Common myeloid progenitor, CD34-positive (primary cell): ENCODE results near the gene WDR72.

ENCODE experiments used
- CTCF ChIA-PET: fragments of 350-600 bp; sonication (Branson Sonifier 250); formaldehyde crosslinking; loops from one replicate; lab custom pipeline; 2021; ENCODE audit warnings: antibody characterized with exemption; lab: Charles Lee
- POLR2A ChIA-PET: fragments of 350-600 bp; sonication (Branson Sonifier 250); formaldehyde crosslinking; loops from one replicate; lab custom pipeline; 2021; ENCODE audit warnings: antibody characterized with exemption; lab: Charles Lee
- DNase-seq, 3 donors: peaks; one replicate each; pipeline versions ENCODE4 v3.0.0 to v3.0.0-alpha.2; 2013
- H3K27ac ChIP-seq, 2 experiments: 1 replicate in 1 of 2; 2 replicates in 1 of 2; pipeline ENCODE4 v1.7.0; 2013; ENCODE audit warnings: inconsistent platforms in 2 of 2, low read length in 2 of 2, mild to moderate bottlenecking in 2 of 2, low read depth in 1 of 2, moderate library complexity in 1 of 2; ENCODE audit not compliant: severe bottlenecking in 2 of 2, insufficient read depth in 1 of 2, poor library complexity in 1 of 2
- H3K27me3 ChIP-seq, 5 experiments: replicated peaks in 2 of 5; 1 replicate in 3 of 5; 2 replicates in 2 of 5; pipeline versions ENCODE4 v1.6.1 to v1.7.0; 2013; ENCODE audit warnings: low read length in 4 of 5, mild to moderate bottlenecking in 2 of 5, moderate library complexity in 2 of 5, inconsistent platforms in 1 of 5; ENCODE audit not compliant: insufficient read depth in 5 of 5, control insufficient read depth in 4 of 5
- H3K36me3 ChIP-seq, 4 experiments: 1 replicate in 2 of 4; 2 replicates in 2 of 4; pipeline versions ENCODE4 v1.6.1 to v1.7.0; 2013; ENCODE audit warnings: low read length in 3 of 4, control low read depth in 1 of 4, mild to moderate bottlenecking in 1 of 4; ENCODE audit not compliant: control insufficient read depth in 4 of 4, insufficient read depth in 4 of 4
- H3K4me1 ChIP-seq, 4 experiments: 1 replicate in 3 of 4; 2 replicates in 1 of 4; pipeline versions ENCODE4 v1.6.1 to v1.7.1; 2013; ENCODE audit warnings: low read length in 3 of 4, mild to moderate bottlenecking in 3 of 4, control low read depth in 1 of 4, inconsistent platforms in 1 of 4, moderate library complexity in 1 of 4; ENCODE audit not compliant: control insufficient read depth in 4 of 4, insufficient read depth in 4 of 4; ENCODE audit errors: control extremely low read depth in 1 of 4
- H3K4me3 ChIP-seq, 7 experiments: 1 replicate in 4 of 7; 2 replicates in 3 of 7; pipeline versions ENCODE4 v1.5.1 to v1.7.0; 2013; ENCODE audit warnings: mild to moderate bottlenecking in 7 of 7, low read length in 6 of 7, moderate library complexity in 6 of 7, inconsistent platforms in 2 of 7, low read depth in 2 of 7, control low read depth in 1 of 7; ENCODE audit not compliant: insufficient read depth in 4 of 7, control insufficient read depth in 1 of 7; ENCODE audit errors: extremely low read depth in 1 of 7
- H3K9me3 ChIP-seq, 5 experiments: 1 replicate in 4 of 5; 2 replicates in 1 of 5; pipeline versions ENCODE4 v1.6.1 to v1.7.1; 2013; ENCODE audit warnings: low read length in 4 of 5, mild to moderate bottlenecking in 2 of 5, inconsistent platforms in 1 of 5, low read depth in 1 of 5, moderate library complexity in 1 of 5; ENCODE audit not compliant: control insufficient read depth in 4 of 5, insufficient read depth in 2 of 5; ENCODE audit errors: control extremely low read depth in 1 of 5
- WGBS: methylation state at CpG from one replicate; pipeline ENCODE4 v1.1.5; 2013; ENCODE audit not compliant: insufficient coverage; 5-methylcytosine and 5-hydroxymethylcytosine counted together

WDR72 gene

DNA sequence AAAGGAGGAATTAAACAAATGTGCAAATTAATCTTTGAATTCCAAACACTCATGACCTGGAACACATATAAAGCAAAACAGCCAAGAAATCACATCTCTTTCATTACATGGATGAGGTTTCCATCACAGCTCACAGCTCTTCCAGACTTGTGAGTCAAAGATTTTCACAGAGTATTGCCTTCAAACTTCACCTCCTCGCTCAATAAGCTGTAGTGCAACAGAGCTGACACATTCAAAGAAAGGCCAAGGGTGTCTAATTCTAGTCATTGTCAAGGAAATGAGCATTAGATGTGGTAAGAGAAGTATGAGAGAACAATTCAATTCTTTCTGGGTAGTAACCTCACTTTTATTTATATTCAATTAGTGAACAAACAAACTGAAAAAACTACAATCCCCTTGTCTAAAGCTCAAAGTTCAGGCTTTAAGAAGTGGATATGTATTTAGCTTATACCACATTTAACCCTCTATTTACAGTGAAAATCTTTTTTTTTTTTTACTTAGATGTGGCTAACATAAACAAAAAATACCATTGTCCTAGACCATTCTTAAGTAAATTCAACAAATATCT, 11.9 kb downstream of the WDR72 start:
- no peaks in the 10 kb centered on the region for H3K4me1 ChIP-seq
- DNase-seq: no peak
- ChIA-PET POLR2A (interaction anchor here (0.6 kb wide), 1 partner anchor 734 kb away, joined by 4 read pairs; no protein-coding TSS in a partner anchor), CTCF (no interaction called here)
- H3K9me3 ChIP-seq: peaks cover 0 to 3% (median 2%) of the 10 kb centered on the region in 5 experiments
- H3K4me3 ChIP-seq: no peak overlapping the region
- WGBS: no CpG with 5 or more reads among the region's 1 CpG
- H3K36me3 ChIP-seq: no peaks in the 10 kb centered on the region
- H3K27ac ChIP-seq: no peak overlapping the region
- peaks cover 0 to 3% (median 0%) of the 10 kb centered on the region in 5 experiments for H3K27me3 ChIP-seq

DNA sequence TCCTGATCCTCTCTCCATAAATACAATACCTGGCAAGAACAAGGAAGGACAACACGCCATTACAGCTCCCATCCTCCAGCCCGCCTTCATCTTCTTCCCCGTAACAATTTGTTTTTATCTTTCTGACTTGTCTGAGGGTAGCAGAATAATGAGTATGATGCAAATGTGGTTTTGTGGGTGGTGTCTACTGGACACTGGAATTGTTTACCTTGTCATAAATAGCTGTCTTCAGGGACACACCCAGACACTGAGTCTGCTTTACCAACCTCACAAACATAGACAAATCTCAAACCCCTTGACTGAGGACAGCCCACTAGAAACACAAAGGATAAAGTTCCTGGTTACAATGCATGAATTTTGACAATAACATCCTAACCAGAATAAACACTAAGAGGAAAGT, 13.4 kb downstream of the WDR72 start:
- H3K36me3 ChIP-seq: no peaks in the 10 kb centered on the region
- CTCF ChIA-PET: no interaction called here
- DNase-seq: no peak
- no peak overlapping the region for H3K4me3 ChIP-seq
- no peaks in the 10 kb centered on the region for H3K4me1 ChIP-seq
- H3K27ac ChIP-seq: no peak overlapping the region
- POLR2A ChIA-PET: no interaction called here
- H3K27me3 ChIP-seq: peaks cover 0 to 3% (median 0%) of the 10 kb centered on the region in 5 experiments
- no CpG with 5 or more reads among the region's 3 CpGs for WGBS
- peaks cover 0 to 3% (median 2%) of the 10 kb centered on the region in 5 experiments for H3K9me3 ChIP-seq

DNA sequence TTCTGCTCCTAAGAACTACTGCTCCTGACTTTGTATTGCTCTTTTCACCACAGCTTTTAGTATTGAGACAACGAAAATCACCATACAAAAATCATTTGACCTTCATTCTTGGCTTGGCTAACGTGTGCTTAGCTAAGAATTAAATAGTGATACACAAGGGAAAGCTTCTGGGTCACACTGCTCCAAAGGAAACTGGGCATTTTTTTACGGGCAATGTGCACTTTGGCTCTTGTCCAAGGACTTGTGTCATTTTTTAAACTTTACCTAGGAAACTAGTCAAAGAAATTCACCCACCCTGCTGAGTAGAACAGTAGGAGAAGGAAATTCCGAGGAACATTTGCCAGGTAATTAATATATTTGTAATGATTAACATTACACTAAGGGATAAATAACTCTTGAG, 19.8 kb downstream of the WDR72 start:
- 80% methylated on average over 2 of the region's 4 CpGs for WGBS
- POLR2A ChIA-PET: no interaction called here
- no peaks in the 10 kb centered on the region for H3K36me3 ChIP-seq
- no peaks in the 10 kb centered on the region for H3K4me1 ChIP-seq
- H3K27ac ChIP-seq: no peak overlapping the region
- H3K4me3 ChIP-seq: no peak overlapping the region
- CTCF ChIA-PET: no interaction called here
- no peak for DNase-seq
- no peaks in the 10 kb centered on the region for H3K9me3 ChIP-seq
- H3K27me3 ChIP-seq: peaks cover 0 to 3% (median 0%) of the 10 kb centered on the region in 5 experiments

- no peak for DNase-seq
- H3K27me3 ChIP-seq: peaks cover 0 to 3% (median 0%) of the 10 kb centered on the region in 5 experiments
- POLR2A ChIA-PET: interaction anchor here (0.7 kb wide), 1 partner anchor 17 kb away, joined by 3 read pairs; no protein-coding TSS in a partner anchor
- CTCF ChIA-PET: no interaction called here
- H3K4me3 ChIP-seq: no peak overlapping the region
- 88% methylated on average over 1 of the region's 4 CpGs for WGBS
- no peaks in the 10 kb centered on the region for H3K36me3 ChIP-seq
- no peaks in the 10 kb centered on the region for H3K9me3 ChIP-seq
- no peak overlapping the region for H3K27ac ChIP-seq
- no peaks in the 10 kb centered on the region for H3K4me1 ChIP-seq
Observed at GRCh38 chr15:53739187-53739586, 20.3 kb downstream of the WDR72 start.

GRCh38 chr15:53721334-53722087, 38.0 kb downstream of the WDR72 start:
- H3K4me1 ChIP-seq: no peaks in the 10 kb centered on the region
- no peak overlapping the region for H3K27ac ChIP-seq
- WGBS: 100% methylated on average over 1 of the region's 3 CpGs
- ChIA-PET POLR2A (no interaction called here), CTCF (interaction anchor here (1.2 kb wide), 1 partner anchor 938 kb away, joined by 4 read pairs; no protein-coding TSS in a partner anchor)
- no peak for DNase-seq
- no peaks in the 10 kb centered on the region for H3K36me3 ChIP-seq
- H3K27me3 ChIP-seq: peaks cover 0 to under 1% (median 0%) of the 10 kb centered on the region in 5 experiments
- H3K9me3 ChIP-seq: no peaks in the 10 kb centered on the region
- no peak overlapping the region for H3K4me3 ChIP-seq

DNA sequence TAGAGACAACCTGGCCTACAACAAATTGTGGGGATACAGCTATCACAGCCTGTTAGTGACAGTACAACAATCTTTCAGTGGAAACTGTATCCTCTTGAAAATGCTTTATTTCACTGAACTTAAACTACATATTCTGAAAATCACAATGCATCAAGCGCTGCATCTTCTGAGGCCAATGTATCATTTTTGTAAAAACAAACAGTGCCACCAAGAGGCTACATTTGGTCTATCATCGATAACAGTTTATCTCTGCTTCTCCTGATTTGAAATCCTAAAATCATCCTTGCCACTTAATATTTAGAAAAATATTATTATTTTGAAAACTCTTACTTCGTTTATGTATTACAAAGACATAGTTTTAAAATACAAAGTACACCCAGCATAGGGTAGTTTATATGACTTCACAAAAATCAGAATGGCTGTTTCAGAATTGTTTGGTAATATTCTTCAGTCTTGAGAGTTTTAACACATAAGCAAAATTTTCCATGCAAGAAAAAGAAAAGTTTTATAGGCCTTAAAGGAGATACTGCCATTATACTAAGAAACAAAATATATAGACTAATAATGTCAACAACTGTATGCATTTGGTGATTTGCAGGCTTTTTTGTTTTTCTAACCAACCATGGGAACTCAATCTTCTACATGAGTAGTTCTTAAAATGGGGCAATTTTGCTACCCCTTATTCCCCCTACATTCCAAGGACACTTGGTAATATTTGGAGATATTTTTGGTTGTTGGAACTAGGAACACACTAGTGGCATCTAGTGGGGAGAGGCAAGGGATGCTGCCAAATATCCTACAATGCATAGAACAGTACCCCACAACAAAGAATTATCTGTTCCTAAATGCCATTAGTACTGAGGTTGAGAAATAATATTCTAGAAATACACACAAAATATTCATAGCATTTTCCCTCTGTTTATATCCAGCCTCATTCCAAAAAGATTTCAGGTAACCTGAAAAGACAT, 42.3 kb downstream of the WDR72 start:
- CTCF ChIA-PET: interaction anchor here (1.0 to 1.6 kb wide), 4 partner anchors 11 to 937 kb away, joined by 3 to 4 read pairs (median 4); no protein-coding TSS in a partner anchor

More for the DNA sequence above, 42.3 kb downstream of the WDR72 start:
- POLR2A ChIA-PET: no interaction called here
- Histone ChIP-seq H3K4me1 (peaks cover 0 to 2% (median 0%) of the 10 kb centered on the region in 4 experiments), H3K36me3 (no peaks in the 10 kb centered on the region), H3K4me3 (no peak overlapping the region), H3K9me3 (no peaks in the 10 kb centered on the region), H3K27me3 (no peaks in the 10 kb centered on the region), H3K27ac (no peak overlapping the region)
- DNase-seq: peak; percentile 12 to 39 (median 26)
- 71% methylated on average over 1 of the region's 3 CpGs for WGBS
